Bone marrow (tissue), 2 donors: Measurements from ENCODE around the gene PTPRO.

ENCODE experiments used
- DNase-seq, 2 donors: peaks; one replicate each; lab custom pipeline; 2025; lab: John Stamatoyannopoulos, UW

Gene PTPRO

GRCh38 chr12:15446807-15447206 is 124.5 kb downstream of the PTPRO start:
- no peak for DNase-seq

- DNase-seq = no peak
Observed at GRCh38 chr12:15453613-15454012, 131.3 kb downstream of the PTPRO start.

- no peak for DNase-seq
Observed at GRCh38 chr12:15458008-15458407, 135.7 kb downstream of the PTPRO start.

- DNase-seq = no peak
Observed at GRCh38 chr12:15468911-15469310, 146.6 kb downstream of the PTPRO start.

- DNase-seq = no peak
Observed at GRCh38 chr12:15469356-15469755, 147.0 kb downstream of the PTPRO start.

GRCh38 chr12:15472036-15472435 is 149.7 kb downstream of the PTPRO start:
- no peak for DNase-seq

- no peak for DNase-seq
Observed at GRCh38 chr12:15474766-15475165, 152.5 kb downstream of the PTPRO start.

GRCh38 chr12:15477761-15478160 is 155.5 kb downstream of the PTPRO start:
- no peak for DNase-seq

GRCh38 chr12:15481846-15482245 is 159.5 kb downstream of the PTPRO start:
- no peak for DNase-seq

- DNase-seq = no peak
Observed at GRCh38 chr12:15485466-15485865, 163.2 kb downstream of the PTPRO start.

GRCh38 chr12:15486859-15487258 is 164.6 kb downstream of the PTPRO start:
- DNase-seq = no peak

GRCh38 chr12:15488481-15488880 is 166.2 kb downstream of the PTPRO start:
- no peak for DNase-seq

GRCh38 chr12:15494329-15495046 is 172.2 kb downstream of the PTPRO start:
- no peak for DNase-seq

- DNase-seq = no peak
Observed at GRCh38 chr12:15495746-15496145, 173.4 kb downstream of the PTPRO start.

GRCh38 chr12:15496738-15497137 is 174.4 kb downstream of the PTPRO start:
- DNase-seq = no peak

- peak in 1 of 2 donors; percentile 35 for DNase-seq
Observed at GRCh38 chr12:15497671-15498292, 175.5 kb downstream of the PTPRO start.

GRCh38 chr12:15502211-15502610 is 179.9 kb downstream of the PTPRO start:
- no peak for DNase-seq

- DNase-seq = no peak
Observed at GRCh38 chr12:15505616-15506015, 183.3 kb downstream of the PTPRO start.

- no peak for DNase-seq
Observed at GRCh38 chr12:15515010-15515409, 192.7 kb downstream of the PTPRO start.

- DNase-seq = no peak
Observed at GRCh38 chr12:15520083-15520482, 197.8 kb downstream of the PTPRO start.

- no peak for DNase-seq
Observed at GRCh38 chr12:15520844-15521243, 198.5 kb downstream of the PTPRO start.

GRCh38 chr12:15522574-15523187 is 200.4 kb downstream of the PTPRO start:
- peak in 1 of 2 donors; percentile 57 for DNase-seq

- DNase-seq = peak in 1 of 2 donors; percentile 20
Observed at GRCh38 chr12:15525441-15525840, 203.1 kb downstream of the PTPRO start.
